NCI-H446 treated with DMSO at 0.1 percent for 48 hours (cell line): ENCODE measurements around the gene CHST11.

ENCODE experiments used
- DNase-seq: peaks from one replicate; lab custom pipeline; 2025; lab: John Stamatoyannopoulos, UW

CHST11 gene

GRCh38 chr12:104503191-104503590 lies 46.4 kb downstream of the CHST11 start:
- DNase-seq = no peak

- no peak for DNase-seq
Measured at GRCh38 chr12:104504146-104504545, 47.4 kb downstream of the CHST11 start.

- DNase-seq = no peak
Measured at GRCh38 chr12:104505095-104505818, 48.5 kb downstream of the CHST11 start.

- peak; percentile 91 for DNase-seq
Measured at GRCh38 chr12:104506676-104507401, 50.1 kb downstream of the CHST11 start.

DNA sequence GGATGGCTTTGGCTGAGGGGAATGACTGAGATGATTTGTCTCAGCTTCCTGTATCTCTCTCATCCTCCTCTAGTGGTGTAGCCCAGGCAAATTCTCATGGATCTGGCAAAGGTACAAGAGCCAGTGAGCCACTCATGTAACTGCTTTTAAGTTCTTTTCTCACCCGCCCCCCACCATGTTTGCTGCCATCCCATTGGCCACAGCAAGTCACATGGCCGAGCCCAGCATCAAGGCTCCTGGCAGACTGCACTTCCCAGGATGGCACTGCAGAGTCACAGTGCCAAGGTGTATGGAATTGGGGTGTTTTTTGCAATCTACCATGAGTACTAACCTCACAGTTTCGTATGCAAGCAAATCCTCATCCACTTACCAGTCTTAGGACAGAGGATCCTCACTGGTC lies 50.9 kb downstream of the CHST11 start:
- peak; percentile 78 for DNase-seq

- no peak for DNase-seq
Measured at GRCh38 chr12:104508752-104509446, 52.2 kb downstream of the CHST11 start.

DNA sequence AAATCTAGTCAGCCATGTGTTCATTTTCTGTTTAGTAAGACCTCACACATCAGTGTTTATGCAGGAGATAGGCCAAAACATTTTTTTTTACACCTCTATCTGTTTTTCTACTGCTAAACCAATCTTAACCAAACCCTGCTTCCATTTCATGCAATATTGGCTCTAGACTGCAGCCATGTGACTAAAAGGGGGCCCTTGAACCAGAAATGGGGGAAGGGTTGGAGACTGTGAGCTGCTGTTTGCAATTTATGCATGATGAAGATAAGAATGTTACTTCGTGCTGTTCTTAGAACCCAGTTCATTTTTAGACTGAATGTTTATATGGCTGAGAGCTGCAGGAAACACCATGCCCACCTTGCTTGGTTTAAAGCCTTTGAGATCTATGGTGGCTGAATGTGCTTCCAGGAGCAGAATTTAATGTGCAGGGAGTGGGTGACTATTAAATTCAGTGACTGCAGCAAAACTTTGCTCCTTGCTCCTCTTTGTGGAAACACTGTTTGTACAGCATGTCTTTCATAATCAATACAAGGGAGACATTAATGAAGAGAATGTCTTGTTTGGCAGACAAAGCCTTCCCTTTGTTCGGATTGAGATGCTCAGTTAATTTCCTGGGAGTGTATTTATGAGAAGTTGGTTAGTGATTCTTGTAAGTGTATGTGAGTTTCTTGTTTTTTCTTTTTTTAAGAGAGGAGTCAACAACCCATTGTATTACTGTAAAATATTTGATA lies 53.6 kb downstream of the CHST11 start:
- no peak for DNase-seq

DNA sequence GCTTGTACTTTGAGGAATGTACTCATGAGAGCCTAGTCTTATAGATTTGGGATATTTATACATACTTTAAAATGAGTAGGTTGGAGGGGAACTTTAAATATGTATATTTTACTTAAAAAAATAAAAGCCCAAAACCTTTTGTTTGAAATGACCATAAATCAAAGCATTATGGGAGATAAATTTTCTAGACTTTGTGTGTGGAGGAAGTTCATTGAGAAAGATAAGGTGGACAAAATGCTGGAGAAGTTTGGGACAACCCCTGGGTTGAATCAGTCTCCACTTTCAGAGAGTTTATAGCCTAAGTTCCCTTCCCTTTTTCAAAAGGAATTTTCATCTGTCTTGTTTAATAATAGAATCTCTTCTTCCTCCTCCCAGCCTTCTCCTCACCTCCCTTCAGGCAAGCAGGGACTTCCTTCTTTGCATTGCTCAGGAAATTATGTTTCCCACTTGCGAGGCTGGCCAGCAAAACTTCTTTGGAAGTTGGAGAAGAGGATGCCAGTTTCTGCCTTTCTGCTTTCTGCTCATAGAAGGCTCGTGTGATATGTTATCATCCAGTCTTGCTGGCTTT lies 54.2 kb downstream of the CHST11 start:
- no peak for DNase-seq

DNA sequence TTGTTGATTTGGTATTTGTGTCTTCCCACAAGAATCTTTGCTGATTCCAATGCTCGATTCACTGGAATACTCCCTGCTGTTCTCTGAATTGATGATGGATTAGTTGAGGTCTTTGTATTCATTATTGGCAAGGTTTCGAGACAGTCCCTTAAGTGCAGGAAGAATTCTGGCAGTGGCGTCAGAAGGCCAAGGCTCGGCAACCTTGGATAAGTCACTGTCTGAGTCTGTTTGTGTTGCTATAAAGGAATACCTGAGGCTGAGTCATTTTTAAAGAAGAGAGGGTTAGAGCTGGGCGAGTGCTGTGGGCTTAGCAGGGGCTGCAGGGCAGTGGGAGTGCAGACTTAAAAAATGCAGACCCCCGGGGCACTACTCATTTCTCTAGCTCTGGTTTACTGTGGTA lies 56.9 kb downstream of the CHST11 start:
- DNase-seq = peak; percentile 88

GRCh38 chr12:104514092-104514810 lies 57.5 kb downstream of the CHST11 start:
- peak; percentile 93 for DNase-seq

GRCh38 chr12:104515899-104516298 lies 59.2 kb downstream of the CHST11 start:
- DNase-seq = no peak

DNA sequence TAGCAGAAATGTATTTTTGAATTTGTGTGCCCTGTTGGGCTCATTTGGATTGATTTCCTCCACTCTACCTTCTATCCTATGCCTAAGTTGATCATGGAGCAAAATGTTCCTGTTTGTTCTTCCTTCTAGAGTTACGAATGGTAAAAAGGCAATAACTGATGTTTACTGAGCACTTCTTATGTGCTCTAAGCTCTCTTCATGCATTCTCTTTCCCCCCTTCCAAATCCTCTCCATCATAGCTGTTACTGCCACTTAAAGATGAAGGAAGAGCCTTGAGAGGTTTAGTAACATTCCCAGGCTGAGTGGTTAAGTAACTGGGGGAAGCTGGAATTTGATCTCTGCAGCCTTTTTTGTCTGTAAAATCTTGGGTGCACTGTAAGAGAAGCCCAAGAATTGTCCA lies 60.1 kb downstream of the CHST11 start:
- no peak for DNase-seq

GRCh38 chr12:104517880-104518279 lies 61.1 kb downstream of the CHST11 start:
- DNase-seq = no peak

DNA sequence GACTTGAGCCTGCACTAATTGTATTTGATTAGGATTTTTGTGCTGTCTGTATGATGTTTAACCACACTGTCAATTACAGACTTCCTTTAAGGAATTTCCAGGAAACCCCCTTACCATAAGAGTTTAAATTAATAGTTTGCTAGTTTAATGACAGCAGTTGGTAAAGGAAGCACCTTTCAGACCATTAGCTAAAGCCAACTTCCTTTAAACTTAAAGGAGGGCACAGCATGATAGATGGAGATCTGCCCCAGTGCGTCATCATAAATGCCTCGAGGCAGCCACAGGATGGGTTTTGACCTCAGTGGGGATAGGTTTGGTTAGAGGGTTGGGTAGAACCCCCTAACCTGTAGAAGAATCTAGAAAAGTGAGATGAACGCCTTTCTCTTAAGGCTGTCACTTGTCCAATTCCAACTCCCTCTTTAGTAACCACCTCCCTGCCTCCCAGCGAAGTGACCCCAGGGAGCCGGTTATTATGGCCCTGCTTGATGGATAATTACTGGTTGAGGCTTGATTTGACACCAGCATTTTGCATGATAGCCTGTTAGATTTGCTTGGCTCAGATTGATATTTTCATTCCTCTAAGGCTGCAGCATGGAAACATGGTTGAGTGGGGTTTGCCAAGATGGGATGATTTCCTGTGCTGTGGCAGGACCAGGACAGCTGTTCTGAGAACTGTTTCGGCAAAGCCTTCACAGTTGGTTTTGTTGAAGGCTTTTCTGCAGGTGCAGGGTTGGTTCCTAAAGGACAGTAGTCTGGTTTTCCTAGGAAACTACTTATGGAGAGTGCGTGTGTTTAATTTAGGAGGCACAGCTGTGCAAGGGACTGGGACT lies 62.7 kb downstream of the CHST11 start:
- DNase-seq = no peak

GRCh38 chr12:104520242-104520900 lies 63.6 kb downstream of the CHST11 start:
- DNase-seq = no peak

DNA sequence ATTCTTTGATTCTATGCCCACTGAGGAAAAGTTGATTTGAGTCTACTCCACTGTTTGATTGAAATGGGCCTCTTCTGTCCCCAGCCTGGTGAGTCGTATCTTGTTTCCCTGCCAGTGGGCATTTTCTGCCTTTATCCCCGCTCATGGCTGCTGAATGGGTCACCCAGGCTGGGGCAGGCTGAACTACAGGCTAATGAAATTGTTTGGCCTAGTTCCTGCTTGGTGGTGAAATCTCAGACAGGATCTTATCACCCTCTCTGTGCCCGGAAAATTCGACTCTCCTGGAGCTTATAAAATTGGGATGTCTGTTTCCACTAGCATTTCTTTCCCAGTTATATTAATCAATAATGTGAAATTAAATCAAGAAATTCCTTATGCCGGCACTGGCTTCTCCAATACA lies 65.0 kb downstream of the CHST11 start:
- no peak for DNase-seq

DNA sequence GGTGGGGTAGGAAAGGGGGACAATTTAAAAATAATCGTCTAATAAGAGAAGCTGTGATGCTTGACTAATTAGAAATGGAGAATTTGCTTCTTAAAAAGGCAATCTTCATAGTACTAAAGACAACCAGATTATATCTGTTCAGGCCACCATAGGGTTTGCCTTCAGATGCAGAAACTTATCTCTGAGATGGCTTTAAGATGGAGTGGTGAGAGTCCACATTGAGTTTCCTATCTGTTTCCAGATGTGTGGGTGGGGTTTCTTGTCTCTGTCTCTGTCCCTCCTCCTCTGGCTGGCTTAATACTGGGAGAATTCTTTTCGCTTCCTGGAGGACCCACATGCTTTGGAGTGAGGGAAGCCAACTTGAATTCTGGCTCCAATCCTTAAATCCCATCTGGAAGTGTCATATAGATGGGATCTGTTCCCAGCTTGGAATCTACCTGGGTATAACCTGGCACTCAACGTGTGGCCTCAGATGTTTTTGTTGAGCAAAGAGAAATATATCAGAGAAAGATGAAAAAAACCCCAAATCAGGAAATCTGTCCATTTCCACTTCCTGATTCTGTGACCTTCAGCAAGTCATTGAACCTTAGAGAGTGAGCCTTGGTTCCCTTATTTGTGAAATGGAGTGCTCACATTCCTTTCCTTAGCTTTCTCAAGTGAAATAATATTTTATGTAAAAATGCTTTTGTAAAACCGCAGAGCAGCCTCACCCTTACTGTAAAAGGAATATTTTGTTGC lies 66.4 kb downstream of the CHST11 start:
- peak; percentile 37 for DNase-seq

- DNase-seq = peak; percentile 63
Measured at GRCh38 chr12:104524034-104524832, 67.5 kb downstream of the CHST11 start.
